GM20000 (cell line): ENCODE results near the gene CELF2.

ENCODE experiments used
- DNase-seq: peaks from one replicate; pipeline ENCODE4 v3.0.0; 2012; ENCODE audit warnings: low spot score
- TF ChIP-seq, protein P1 (sequence below): IDR thresholded peaks from 2 replicates; pipeline ENCODE4 v1.5.1; 2012; ENCODE audit warnings: mild to moderate bottlenecking, control low read depth; ENCODE audit errors: extremely low read depth, missing control alignments

The CELF2 gene

DNA sequence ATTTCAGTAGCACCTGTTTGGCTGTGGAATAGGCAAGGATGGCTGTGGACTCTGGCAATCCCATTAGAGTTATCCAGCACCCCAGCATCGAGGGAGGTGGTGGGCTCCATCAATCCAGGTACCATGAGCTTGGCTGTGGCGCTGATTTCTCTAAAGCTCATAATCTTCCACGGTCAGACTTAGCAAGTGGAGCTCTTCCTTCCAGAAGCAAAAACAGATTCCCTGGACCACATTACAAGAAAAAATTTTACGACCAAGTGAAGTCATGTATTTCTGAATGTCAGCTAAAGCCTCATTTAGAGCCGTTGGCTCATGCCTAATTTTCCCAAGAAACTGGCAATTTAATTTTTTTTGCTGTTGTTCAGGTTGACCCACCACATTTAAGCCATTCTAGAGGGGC lies 135.1 kb downstream of the CELF2 start:
- DNase-seq: no peak
- TF ChIP-seq, protein P1, sequence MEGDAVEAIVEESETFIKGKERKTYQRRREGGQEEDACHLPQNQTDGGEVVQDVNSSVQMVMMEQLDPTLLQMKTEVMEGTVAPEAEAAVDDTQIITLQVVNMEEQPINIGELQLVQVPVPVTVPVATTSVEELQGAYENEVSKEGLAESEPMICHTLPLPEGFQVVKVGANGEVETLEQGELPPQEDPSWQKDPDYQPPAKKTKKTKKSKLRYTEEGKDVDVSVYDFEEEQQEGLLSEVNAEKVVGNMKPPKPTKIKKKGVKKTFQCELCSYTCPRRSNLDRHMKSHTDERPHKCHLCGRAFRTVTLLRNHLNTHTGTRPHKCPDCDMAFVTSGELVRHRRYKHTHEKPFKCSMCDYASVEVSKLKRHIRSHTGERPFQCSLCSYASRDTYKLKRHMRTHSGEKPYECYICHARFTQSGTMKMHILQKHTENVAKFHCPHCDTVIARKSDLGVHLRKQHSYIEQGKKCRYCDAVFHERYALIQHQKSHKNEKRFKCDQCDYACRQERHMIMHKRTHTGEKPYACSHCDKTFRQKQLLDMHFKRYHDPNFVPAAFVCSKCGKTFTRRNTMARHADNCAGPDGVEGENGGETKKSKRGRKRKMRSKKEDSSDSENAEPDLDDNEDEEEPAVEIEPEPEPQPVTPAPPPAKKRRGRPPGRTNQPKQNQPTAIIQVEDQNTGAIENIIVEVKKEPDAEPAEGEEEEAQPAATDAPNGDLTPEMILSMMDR: no peak

DNA sequence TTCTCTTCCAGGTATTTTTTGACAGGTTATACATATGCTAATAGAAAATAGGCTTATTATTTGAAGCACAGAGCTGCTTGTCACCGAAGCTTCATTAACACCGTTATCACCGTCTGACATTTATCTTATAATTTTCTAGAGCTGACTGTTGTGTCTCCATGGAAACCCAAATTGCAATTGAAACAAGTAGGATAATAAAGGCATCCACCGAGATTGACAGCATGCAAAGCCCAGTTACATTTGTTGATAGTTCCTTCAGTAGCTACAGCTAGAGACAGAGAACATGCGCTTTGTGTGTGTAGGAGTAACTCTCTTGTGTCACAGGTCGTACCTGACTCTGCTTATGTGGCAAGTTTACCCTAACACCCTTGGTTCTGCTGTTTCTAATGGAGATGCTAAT lies 135.6 kb downstream of the CELF2 start:
- DNase-seq: no peak
- TF ChIP-seq, protein P1: no peak

DNA sequence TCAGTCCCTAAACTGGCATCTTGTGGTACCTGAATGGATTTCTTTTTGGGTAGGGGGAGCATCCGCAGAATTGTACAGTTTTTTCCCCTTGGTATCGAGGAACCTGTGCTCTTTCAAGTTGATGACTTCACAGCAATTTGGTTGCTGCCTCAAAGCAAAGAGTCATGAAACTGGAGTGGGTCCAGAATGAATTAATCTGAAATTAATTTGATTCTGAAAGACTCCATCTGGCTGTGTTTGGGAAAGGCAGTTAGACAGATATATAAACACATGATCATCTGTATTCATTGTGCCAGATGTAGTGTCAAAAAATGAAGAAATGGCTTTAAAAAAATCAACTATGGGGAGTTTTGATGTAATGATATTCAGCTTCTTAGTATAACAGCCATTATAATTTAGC lies 136.1 kb downstream of the CELF2 start:
- TF ChIP-seq, protein P1: no peak
- no peak for DNase-seq

DNA sequence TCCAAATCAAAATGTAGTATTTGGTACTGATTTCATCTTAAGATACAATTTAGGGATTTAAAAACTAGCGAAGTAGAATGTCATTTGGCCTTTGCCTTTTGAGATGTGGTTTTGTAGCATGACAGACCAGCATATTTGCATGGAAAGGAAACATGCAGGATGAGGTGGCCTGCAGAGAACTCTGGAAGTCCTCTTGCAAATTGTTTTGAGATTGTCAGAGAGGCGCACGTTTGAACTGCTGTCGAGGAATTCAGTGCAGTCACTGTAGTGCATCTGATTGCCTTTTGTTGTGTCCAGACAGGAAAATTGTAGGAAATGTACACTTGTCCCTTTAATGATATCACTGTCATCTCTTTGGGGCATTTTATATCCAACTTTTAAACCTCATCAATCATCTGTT lies 136.7 kb downstream of the CELF2 start:
- DNase-seq: no peak
- TF ChIP-seq, protein P1: no peak

DNA sequence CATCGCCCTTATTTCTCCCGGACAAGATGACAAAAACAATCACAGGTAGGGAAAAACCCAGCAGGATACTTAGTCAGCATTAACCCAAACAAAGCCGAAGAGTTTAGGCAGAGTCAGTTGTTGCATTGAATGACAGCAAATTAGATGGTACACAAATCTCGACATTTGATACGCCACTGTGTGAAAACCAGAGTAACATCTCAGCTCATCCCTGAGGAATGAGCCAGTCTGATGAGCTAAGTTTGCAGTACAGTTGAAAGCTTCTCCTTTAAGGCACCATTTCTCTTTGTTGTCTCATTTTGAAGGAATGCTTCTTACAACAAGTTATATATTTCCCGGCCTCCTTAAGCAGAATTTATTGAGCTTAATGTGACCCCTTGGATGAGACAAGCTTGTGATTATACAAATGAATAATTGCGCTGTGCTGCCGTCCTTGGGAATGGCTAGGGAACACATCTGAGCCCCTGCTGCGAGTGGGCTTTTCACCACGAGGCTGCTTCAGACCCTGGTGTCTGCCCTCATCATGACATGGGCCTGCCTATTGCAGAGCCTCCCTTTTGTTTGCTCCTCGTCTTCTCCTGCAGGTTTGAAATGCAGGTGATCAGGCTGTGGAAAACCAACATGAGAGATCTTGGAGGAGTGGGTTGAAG lies 137.3 kb downstream of the CELF2 start:
- DNase-seq: no peak
- TF ChIP-seq, protein P1: no peak

DNA sequence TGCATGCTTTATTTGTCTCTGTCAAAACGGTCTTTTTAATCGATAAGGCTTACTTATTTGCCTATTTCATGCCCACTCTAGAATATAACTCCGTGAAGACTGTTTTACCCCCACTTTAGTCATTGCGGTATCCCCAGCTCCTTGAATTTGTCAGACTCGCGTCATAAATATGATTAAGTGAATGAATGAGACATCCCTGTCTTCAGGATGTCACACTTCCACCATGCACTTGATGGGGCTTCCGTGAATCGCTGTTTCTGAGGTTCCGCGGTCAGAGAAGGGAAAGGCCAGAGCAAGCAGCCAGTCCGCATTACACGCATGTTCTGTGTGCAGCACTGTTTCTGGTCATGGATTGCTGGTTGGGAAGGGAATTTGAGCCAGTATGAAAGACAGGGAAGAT lies 138.8 kb downstream of the CELF2 start:
- TF ChIP-seq, protein P1: no peak
- no peak for DNase-seq

DNA sequence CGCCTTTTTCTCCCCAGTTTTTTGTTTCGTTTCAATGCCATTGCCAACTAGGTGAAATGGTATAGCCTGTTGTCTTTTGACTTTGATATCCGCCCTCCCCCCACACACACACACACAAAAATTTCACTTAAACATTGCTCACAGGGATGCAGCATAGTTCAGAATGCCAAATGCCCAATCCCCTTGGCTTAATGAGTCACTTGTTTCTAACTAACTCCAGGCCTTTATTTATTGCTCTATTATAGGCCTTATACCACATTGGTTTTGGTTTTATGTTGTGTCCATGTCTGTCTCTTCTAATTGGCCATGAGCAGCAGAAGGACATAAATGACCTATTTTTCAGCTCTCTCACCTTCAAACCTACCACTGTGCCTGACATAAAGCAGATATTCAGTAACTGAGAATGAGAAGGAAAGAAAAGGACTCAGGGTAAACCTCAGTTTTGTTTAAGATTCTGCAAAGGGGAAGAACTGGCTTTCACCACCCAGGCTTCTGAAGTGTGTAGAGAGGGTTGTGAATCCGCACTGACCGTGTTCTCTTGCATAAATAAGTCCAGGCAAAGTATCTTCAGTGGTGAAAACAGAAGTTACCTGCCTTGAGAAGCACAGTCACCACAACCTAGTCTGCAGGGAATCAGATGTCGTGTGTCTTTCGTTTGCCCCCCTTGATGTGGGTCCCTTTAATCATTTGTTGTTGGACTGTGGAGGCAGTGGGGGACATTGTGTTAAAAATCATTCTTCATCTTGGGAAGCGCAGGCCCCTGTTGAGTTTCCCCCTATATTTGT lies 139.8 kb downstream of the CELF2 start:
- no peak for DNase-seq
- TF ChIP-seq, protein P1: no peak
